Activated naive CD4-positive, alpha-beta T cell treated with anti-CD3 and anti-CD28 coated beads for 36 hours (primary cell): ENCODE results near the gene CEP162. TPM values are rescaled to one million over a fixed set of nuclear protein-coding genes. Genes with fewer than 3 reads are reported as not detected.
A peak's percentile ranks its signal among the peaks of the same experiment; 100 is the strongest.

Experiments
- CTCF ChIA-PET: fragments of 350-600 bp; sonication (Branson Sonifier 250); formaldehyde crosslinking; loops from one replicate; lab custom pipeline; 2021; ENCODE audit warnings: antibody characterized with exemption; lab: Charles Lee
- DNase-seq: peaks from one replicate; pipeline ENCODE4 v3.0.0-alpha.2; 2020
- H3K27ac Mint-ChIP-seq: one replicate; pipeline ENCODE4 v1.8.0; 2021; ENCODE audit warnings: mild to moderate bottlenecking, mixed read lengths
- H3K27me3 Mint-ChIP-seq: one replicate; pipeline ENCODE4 v1.8.0; 2021; ENCODE audit warnings: low read depth, mixed read lengths
- H3K36me3 Mint-ChIP-seq: one replicate; pipeline ENCODE4 v1.8.0; 2021; ENCODE audit warnings: low read depth, mixed read lengths
- H3K4me1 Mint-ChIP-seq: one replicate; pipeline ENCODE4 v1.8.0; 2021; ENCODE audit warnings: low read depth, mixed read lengths
- H3K4me3 Mint-ChIP-seq: one replicate; pipeline ENCODE4 v1.8.0; 2021; ENCODE audit warnings: mild to moderate bottlenecking, moderate library complexity, mixed read lengths
- H3K9me3 Mint-ChIP-seq: one replicate; pipeline ENCODE4 v1.8.0; 2021; ENCODE audit warnings: mixed read lengths
- intact Hi-C: fragments of 100-400 bp; cut with micrococcal nuclease; formaldehyde crosslinking; loops from one replicate; pipeline ENCODE4 v1.15.1; 2023
- total RNA-seq, 2 experiments: library from RNA; stranded (reverse); gene quantifications; one replicate each; pipeline ENCODE4 v1.2.3, GENCODE V29; 2021

The CEP162 gene, protein sequence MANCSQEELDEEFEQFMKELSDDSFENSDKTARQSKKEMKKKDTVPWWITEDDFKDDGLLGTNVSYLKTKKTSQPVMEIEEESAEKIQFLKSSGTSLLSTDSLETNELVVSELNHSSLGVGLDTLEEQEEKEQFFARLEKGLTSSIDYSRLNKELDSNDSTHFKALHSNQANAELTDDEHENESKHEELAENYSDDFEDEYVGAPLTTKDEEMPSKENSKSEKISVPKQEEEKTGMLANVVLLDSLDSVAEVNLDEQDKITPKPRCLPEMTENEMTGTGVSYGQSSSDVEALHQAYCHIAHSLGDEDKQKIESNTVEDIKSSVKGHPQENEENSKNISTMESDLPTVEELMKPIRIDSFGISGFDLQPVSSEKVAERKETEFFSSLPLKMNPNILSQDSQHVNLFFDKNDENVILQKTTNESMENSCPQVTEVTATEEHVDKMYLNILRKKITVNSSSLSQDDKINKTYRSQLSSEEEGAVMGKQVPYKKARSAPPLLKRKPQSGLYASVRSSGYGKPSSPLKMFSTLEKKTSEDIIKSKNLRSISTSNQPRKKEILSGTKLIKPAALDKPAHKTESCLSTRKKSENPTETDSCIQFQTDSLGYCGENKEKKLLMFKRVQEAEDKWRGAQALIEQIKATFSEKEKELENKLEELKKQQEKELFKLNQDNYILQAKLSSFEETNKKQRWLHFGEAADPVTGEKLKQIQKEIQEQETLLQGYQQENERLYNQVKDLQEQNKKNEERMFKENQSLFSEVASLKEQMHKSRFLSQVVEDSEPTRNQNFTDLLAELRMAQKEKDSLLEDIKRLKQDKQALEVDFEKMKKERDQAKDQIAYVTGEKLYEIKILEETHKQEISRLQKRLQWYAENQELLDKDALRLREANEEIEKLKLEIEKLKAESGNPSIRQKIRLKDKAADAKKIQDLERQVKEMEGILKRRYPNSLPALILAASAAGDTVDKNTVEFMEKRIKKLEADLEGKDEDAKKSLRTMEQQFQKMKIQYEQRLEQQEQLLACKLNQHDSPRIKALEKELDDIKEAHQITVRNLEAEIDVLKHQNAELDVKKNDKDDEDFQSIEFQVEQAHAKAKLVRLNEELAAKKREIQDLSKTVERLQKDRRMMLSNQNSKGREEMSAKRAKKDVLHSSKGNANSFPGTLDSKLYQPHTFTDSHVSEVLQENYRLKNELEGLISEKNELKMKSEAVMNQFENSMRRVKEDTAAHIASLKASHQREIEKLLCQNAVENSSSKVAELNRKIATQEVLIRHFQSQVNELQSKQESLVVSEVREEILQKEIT (N-terminal part only)
- 1 to 10 TPM; 4.4 to 5.0 TPM for total RNA-seq

GRCh38 chr6:84227434-84228197, at the start of gene CEP162:
TSS of gene CEP162 (minus strand) at chr6:84227643. CDS start at chr6:84226393, 1,250 bp downstream.
- intact Hi-C loops = loop anchor here (1.0 to 5.0 kb wide), 6 partner anchors 343 to 1415 kb away; partner anchors contain the start of genes CYB5R4, DOP1A, SNX14 and SYNCRIP
- Mint-ChIP-seq H3K27ac (peak within 1 kb of the TSS; percentile 93), H3K36me3 (no peaks in the 10 kb centered on the region), H3K9me3 (no peaks in the 10 kb centered on the region), H3K4me3 (peak within 1 kb of the TSS; percentile 99), H3K27me3 (peaks cover 5% of the 10 kb centered on the region), H3K4me1 (peaks cover 11% of the 10 kb centered on the region)
- peak; percentile 91 for DNase-seq
- CTCF ChIA-PET = interaction anchor here (0.6 to 2.1 kb wide), 11 partner anchors 9 to 1162 kb away, joined by 3 to 15 read pairs (median 4); partner anchors contain the start of gene UBE3D

DNA sequence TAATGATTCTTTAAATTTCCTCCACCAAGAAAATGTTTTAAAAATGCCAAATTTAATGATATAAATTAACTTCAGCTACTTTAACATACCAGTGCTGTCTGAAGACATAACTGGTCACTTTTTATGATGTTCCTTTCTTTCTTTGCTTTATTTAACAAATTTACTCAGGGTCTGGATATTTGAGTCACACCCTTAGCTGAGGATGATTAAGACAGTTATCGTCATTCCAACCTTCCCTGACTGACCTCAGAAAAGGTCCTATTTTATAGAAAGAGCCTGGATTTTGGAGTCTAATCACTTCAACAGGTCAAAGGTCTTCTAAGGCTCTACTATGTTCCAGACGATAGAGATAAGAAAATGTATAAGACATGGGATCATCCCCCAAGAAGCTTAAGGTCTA, 47.4 kb upstream of the CEP162 start:
- no peak overlapping the region for H3K27ac Mint-ChIP-seq
- H3K27me3 Mint-ChIP-seq = peaks cover 9% of the 10 kb centered on the region
- DNase-seq = no peak
- H3K9me3 Mint-ChIP-seq = no peaks in the 10 kb centered on the region
- intact Hi-C loops = no loop called here
- H3K4me1 Mint-ChIP-seq = no peaks in the 10 kb centered on the region
- CTCF ChIA-PET = no interaction called here
- no peaks in the 10 kb centered on the region for H3K36me3 Mint-ChIP-seq
- no peak overlapping the region for H3K4me3 Mint-ChIP-seq

DNA sequence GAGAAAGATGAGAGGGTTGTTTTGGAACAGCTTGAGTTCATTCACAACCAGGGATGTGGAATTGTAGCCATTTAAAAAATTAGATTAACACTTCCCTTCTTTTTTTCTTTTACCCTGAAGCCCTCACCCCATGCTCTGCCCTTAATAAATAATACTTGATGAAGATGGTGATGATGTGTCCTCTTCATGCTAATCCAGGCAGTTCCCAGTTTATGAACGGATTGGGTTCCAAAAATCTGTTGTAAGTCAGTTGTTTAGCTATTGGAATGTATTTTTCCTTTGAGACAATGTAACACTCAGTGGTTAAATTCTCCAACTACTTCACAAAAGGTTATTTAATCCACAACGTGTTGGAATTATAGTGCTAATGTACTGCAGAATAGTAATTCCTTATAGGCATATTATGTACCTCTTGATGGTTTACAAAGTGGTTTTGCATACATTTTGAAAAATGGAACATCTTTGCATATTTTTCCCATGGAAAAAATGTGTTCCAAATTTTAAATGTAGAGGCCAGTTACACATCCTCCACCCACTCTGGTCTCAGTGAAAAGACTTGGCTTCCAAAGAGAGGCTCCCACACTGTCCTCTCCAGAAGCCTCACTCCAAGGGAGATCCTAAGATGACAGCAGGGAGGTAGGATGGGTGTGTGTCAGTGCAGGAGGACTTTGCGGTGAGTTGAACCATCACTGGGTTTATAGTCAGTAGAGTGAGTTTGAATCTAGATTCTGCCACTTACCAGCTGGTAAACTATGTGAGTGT, 45.8 kb upstream of the CEP162 start:
- Mint-ChIP-seq H3K4me1 (no peaks in the 10 kb centered on the region), H3K9me3 (no peaks in the 10 kb centered on the region), H3K4me3 (no peak overlapping the region), H3K27ac (no peak overlapping the region), H3K27me3 (peaks cover 6% of the 10 kb centered on the region), H3K36me3 (no peaks in the 10 kb centered on the region)
- no peak for DNase-seq
- intact Hi-C loops = no loop called here
- CTCF ChIA-PET = no interaction called here

GRCh38 chr6:84272298-84272697, 44.9 kb upstream of the CEP162 start:
- H3K27ac Mint-ChIP-seq = no peak overlapping the region
- peaks cover 5% of the 10 kb centered on the region for H3K27me3 Mint-ChIP-seq
- CTCF ChIA-PET = interaction anchor here (0.9 kb wide), 1 partner anchor 9 kb away, joined by 3 read pairs; no protein-coding TSS in a partner anchor
- no peak overlapping the region for H3K4me3 Mint-ChIP-seq
- DNase-seq = no peak
- intact Hi-C loops = no loop called here
- H3K36me3 Mint-ChIP-seq = no peaks in the 10 kb centered on the region
- no peaks in the 10 kb centered on the region for H3K4me1 Mint-ChIP-seq
- H3K9me3 Mint-ChIP-seq = no peaks in the 10 kb centered on the region

- H3K27ac Mint-ChIP-seq = no peak overlapping the region
- H3K36me3 Mint-ChIP-seq = no peaks in the 10 kb centered on the region
- DNase-seq = no peak
- intact Hi-C loops = no loop called here
- no peaks in the 10 kb centered on the region for H3K4me1 Mint-ChIP-seq
- no peaks in the 10 kb centered on the region for H3K9me3 Mint-ChIP-seq
- H3K4me3 Mint-ChIP-seq = no peak overlapping the region
- H3K27me3 Mint-ChIP-seq = peaks cover 5% of the 10 kb centered on the region
- CTCF ChIA-PET = interaction anchor here (0.9 kb wide), 1 partner anchor 8 kb away, joined by 3 read pairs; no protein-coding TSS in a partner anchor
These were observed 43.7 kb upstream of the CEP162 start for GRCh38 chr6:84271061-84271716.

DNA sequence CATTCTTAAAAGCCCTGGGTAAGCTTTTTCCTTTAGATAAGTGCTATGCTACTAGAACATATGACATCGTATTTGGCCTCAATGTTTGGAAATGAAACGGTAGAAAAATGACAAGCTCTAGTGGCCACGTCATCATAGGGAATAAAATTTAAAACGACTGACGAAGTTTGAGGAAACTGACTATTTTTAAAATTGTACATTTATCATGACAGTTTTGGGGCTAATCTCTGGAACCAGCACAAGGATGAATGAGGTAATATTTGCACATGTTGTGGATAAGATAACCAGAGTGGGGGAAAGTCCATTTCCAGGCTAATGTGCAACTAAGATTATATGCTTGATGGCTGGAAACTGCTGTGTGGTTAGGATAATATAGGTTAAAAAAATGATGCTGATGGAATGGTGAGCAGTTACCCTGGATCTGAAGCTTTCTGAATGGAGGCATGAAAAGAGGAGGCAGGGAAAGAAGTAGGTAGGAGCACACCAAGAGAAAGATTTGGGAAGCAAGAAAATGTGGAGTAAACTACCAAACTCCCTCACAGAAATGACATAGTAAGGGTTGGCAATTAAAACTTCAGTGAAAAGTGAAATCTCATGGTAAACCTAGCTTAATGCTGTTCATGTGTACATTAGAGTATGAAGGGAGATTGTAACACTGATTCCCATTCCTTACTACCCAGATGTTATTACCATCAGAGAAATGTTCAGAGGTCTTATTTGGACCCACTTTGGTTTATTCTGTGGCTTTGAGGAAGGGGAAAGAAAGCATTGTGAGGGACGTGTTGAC, 42.7 kb upstream of the CEP162 start:
- CTCF ChIA-PET = no interaction called here
- H3K27ac Mint-ChIP-seq = no peak overlapping the region
- no peaks in the 10 kb centered on the region for H3K36me3 Mint-ChIP-seq
- H3K4me1 Mint-ChIP-seq = no peaks in the 10 kb centered on the region
- peaks cover 8% of the 10 kb centered on the region for H3K27me3 Mint-ChIP-seq
- DNase-seq = no peak
- intact Hi-C loops = no loop called here
- H3K9me3 Mint-ChIP-seq = no peaks in the 10 kb centered on the region
- H3K4me3 Mint-ChIP-seq = no peak overlapping the region

GRCh38 chr6:84268781-84269180, 41.3 kb upstream of the CEP162 start:
- H3K9me3 Mint-ChIP-seq = no peaks in the 10 kb centered on the region
- CTCF ChIA-PET = no interaction called here
- H3K36me3 Mint-ChIP-seq = no peaks in the 10 kb centered on the region
- H3K4me1 Mint-ChIP-seq = no peaks in the 10 kb centered on the region
- H3K4me3 Mint-ChIP-seq = no peak overlapping the region
- H3K27ac Mint-ChIP-seq = no peak overlapping the region
- intact Hi-C loops = no loop called here
- H3K27me3 Mint-ChIP-seq = peaks cover 8% of the 10 kb centered on the region
- no peak for DNase-seq

DNA sequence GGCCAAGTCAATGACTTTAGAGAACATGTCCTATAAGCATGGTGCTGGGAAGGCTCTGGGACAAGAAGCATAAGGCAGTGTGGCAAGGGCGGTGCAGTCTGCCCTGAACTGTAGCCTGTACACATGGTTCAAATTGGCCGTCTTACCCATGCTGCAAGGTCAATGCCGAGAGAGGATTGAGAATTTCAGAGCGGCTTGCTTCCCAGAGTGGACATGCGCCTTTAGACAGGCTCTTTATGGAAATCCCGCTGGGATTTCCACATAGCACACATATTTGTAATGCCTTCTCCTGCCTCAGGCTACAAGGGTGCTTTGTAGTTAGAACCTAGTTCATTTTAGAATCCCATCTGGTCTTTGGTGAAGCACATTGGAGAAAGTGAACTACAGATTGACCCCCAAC, 36.1 kb upstream of the CEP162 start:
- intact Hi-C loops = no loop called here
- CTCF ChIA-PET = interaction anchor here (0.6 kb wide), 1 partner anchor 8 kb away, joined by 3 read pairs; no protein-coding TSS in a partner anchor
- no peaks in the 10 kb centered on the region for H3K36me3 Mint-ChIP-seq
- no peak overlapping the region for H3K27ac Mint-ChIP-seq
- no peaks in the 10 kb centered on the region for H3K4me1 Mint-ChIP-seq
- no peak for DNase-seq
- H3K9me3 Mint-ChIP-seq = no peaks in the 10 kb centered on the region
- H3K4me3 Mint-ChIP-seq = no peak overlapping the region
- peaks cover 19% of the 10 kb centered on the region for H3K27me3 Mint-ChIP-seq

DNA sequence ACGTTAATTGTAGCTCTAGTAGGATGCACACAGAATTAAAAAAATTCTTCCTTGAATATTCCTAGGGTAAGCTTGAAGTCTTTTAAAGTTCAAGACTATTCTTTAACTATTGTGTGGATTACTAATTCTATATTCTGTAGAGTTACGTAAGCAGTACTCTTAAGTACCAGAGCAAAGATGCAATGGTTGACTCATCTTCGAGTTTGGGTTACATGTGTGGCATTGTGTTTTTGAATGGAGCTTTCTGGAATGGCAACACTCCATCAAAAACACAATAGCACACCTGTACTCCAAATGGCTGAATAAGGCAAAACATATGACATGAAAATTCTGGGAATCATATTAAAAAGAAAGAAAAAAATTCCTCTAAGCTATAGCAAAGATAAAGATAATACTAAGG, 33.5 kb upstream of the CEP162 start:
- intact Hi-C loops = no loop called here
- peaks cover 19% of the 10 kb centered on the region for H3K27me3 Mint-ChIP-seq
- no peaks in the 10 kb centered on the region for H3K36me3 Mint-ChIP-seq
- H3K9me3 Mint-ChIP-seq = no peaks in the 10 kb centered on the region
- H3K4me3 Mint-ChIP-seq = no peak overlapping the region
- no peak for DNase-seq
- H3K27ac Mint-ChIP-seq = no peak overlapping the region
- CTCF ChIA-PET = interaction anchor here (0.6 kb wide), 1 partner anchor 18 kb away, joined by 3 read pairs; no protein-coding TSS in a partner anchor
- H3K4me1 Mint-ChIP-seq = no peaks in the 10 kb centered on the region

GRCh38 chr6:84260196-84260595, 32.8 kb upstream of the CEP162 start:
- H3K4me1 Mint-ChIP-seq = no peaks in the 10 kb centered on the region
- peaks cover 16% of the 10 kb centered on the region for H3K27me3 Mint-ChIP-seq
- no peak overlapping the region for H3K4me3 Mint-ChIP-seq
- no peaks in the 10 kb centered on the region for H3K9me3 Mint-ChIP-seq
- no peaks in the 10 kb centered on the region for H3K36me3 Mint-ChIP-seq
- no peak overlapping the region for H3K27ac Mint-ChIP-seq
- CTCF ChIA-PET = no interaction called here
- no peak for DNase-seq
- intact Hi-C loops = no loop called here
